ENCODE measurements around the gene SKAP2. TPM values are rescaled to one million over a fixed set of nuclear protein-coding genes. Genes with fewer than 3 reads are reported as not detected.

The SKAP2 gene
- total RNA-seq, 1 donor: 19.5 TPM

DNA sequence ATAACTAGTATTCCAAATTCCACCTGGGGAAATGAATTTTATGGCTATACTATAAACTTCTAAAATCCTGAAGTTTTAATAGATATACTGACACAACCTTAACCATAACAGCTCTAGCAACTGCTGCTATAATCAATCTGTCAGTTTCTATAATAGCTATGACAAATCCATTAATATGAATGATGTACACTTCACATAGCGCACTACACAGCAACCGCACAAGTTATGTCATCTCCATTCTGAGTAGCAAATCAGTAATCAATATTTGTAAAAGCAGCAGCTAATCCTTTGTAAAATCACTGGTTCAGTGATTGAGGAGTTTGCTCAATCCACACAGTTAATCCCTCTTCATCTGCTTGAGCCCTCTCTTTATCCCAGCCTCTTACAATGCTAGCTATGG lies 105.3 kb downstream of the SKAP2 start:
- Histone ChIP-seq H3K27me3 (ENCODE audit: insufficient read depth, low read length) (no peaks in the 10 kb centered on the region), H3K4me3 (ENCODE audit: insufficient read depth, low read length) (no peak overlapping the region), H3K4me1 (ENCODE audit: insufficient read depth, low read length) (no peaks in the 10 kb centered on the region), H3K9me3 (ENCODE audit: low read depth, low read length) (no peaks in the 10 kb centered on the region), H3K27ac (ENCODE audit: low read depth, low read length) (no peak overlapping the region), H3K79me2 (ENCODE audit: insufficient read depth, low read length) (no peaks in the 10 kb centered on the region), H4K20me1 (ENCODE audit: insufficient read depth, low read length) (no peaks in the 10 kb centered on the region), H2AFZ (ENCODE audit: low read length) (no peak overlapping the region), H3K36me3 (ENCODE audit: insufficient read depth, low read length) (no peaks in the 10 kb centered on the region), H3K4me2 (ENCODE audit: insufficient read depth, low read length) (no peak overlapping the region)
- DNase-seq (ENCODE audit: insufficient read length, low spot score, missing footprints): no peak
- no peak for TF ChIP-seq CTCF (IDR thresholded peaks at IDR 0.05; ENCODE audit: extremely low read depth, low read depth, low read length)

DNA sequence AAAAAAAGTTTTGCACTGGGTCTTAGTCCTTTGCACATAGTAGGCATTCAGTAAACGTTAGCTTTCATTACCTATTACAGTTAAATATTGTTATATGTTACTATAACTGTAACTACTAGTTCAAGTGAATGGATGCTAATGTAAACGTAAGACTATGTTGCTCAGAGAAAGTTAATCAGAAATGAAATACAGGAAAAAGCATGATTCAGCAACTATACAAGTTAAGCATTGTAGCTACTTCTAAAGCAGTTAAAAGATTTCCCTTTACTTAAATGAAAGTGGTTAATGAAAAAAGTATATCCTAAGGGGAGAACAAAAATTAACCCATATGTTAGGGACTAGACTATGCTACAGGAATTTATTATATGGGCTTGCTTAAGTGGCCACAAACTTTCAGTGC lies 121.2 kb downstream of the SKAP2 start:
- no peak overlapping the region for H3K4me3 ChIP-seq (ENCODE audit: insufficient read depth, low read length)
- no peak for DNase-seq (ENCODE audit: insufficient read length, low spot score, missing footprints)
- no peak for TF ChIP-seq CTCF (IDR thresholded peaks at IDR 0.05; ENCODE audit: extremely low read depth, low read depth, low read length)
- no peak overlapping the region for H3K27ac ChIP-seq (ENCODE audit: low read depth, low read length)
- H3K4me2 ChIP-seq (ENCODE audit: insufficient read depth, low read length): no peak overlapping the region
- no peaks in the 10 kb centered on the region for H3K4me1 ChIP-seq (ENCODE audit: insufficient read depth, low read length)
- H2AFZ ChIP-seq (ENCODE audit: low read length): no peak overlapping the region
- H3K9me3 ChIP-seq (ENCODE audit: low read depth, low read length): no peaks in the 10 kb centered on the region
- H3K36me3 ChIP-seq (ENCODE audit: insufficient read depth, low read length): no peaks in the 10 kb centered on the region
- H4K20me1 ChIP-seq (ENCODE audit: insufficient read depth, low read length): no peaks in the 10 kb centered on the region
- no peaks in the 10 kb centered on the region for H3K79me2 ChIP-seq (ENCODE audit: insufficient read depth, low read length)
- no peaks in the 10 kb centered on the region for H3K27me3 ChIP-seq (ENCODE audit: insufficient read depth, low read length)

DNA sequence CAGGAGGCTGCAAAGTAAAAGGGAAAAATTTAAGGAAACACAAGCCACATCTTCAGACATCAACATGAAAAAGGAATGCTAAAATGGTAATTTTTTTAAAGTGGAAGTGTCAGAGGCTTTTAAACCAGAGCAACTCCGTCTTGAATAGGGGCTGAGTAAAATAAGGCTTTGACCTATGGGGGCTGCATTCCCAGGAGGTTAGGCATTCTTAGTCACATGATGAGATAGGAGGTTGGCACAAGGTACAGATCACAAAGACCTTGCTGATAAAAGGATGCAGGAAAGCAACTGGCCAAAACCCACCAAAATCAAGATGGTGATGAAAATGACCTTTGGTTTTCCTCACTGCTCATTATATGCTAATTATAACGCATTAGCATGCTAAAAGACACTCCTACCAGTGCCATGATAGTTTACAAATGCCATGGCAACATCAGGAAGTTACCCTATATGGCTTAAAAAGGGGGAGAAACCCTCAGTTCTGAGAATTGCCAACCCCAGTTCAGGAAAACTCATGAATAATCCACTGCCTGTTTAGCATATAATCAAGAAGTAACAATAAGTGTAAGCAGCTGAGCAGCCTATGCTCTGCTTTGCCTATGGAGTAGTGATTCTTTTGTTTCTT lies 128.3 kb downstream of the SKAP2 start:
- Histone ChIP-seq H3K9me3 (ENCODE audit: low read depth, low read length) (no peaks in the 10 kb centered on the region), H3K27me3 (ENCODE audit: insufficient read depth, low read length) (no peaks in the 10 kb centered on the region), H3K36me3 (ENCODE audit: insufficient read depth, low read length) (no peaks in the 10 kb centered on the region), H3K4me2 (ENCODE audit: insufficient read depth, low read length) (no peak overlapping the region), H2AFZ (ENCODE audit: low read length) (no peak overlapping the region), H3K79me2 (ENCODE audit: insufficient read depth, low read length) (no peaks in the 10 kb centered on the region), H3K4me1 (ENCODE audit: insufficient read depth, low read length) (no peaks in the 10 kb centered on the region), H3K27ac (ENCODE audit: low read depth, low read length) (no peak overlapping the region), H3K4me3 (ENCODE audit: insufficient read depth, low read length) (no peak overlapping the region), H4K20me1 (ENCODE audit: insufficient read depth, low read length) (no peaks in the 10 kb centered on the region)
- DNase-seq (ENCODE audit: insufficient read length, low spot score, missing footprints): no peak
- TF ChIP-seq CTCF (IDR thresholded peaks at IDR 0.05; ENCODE audit: extremely low read depth, low read depth, low read length): no peak

DNA sequence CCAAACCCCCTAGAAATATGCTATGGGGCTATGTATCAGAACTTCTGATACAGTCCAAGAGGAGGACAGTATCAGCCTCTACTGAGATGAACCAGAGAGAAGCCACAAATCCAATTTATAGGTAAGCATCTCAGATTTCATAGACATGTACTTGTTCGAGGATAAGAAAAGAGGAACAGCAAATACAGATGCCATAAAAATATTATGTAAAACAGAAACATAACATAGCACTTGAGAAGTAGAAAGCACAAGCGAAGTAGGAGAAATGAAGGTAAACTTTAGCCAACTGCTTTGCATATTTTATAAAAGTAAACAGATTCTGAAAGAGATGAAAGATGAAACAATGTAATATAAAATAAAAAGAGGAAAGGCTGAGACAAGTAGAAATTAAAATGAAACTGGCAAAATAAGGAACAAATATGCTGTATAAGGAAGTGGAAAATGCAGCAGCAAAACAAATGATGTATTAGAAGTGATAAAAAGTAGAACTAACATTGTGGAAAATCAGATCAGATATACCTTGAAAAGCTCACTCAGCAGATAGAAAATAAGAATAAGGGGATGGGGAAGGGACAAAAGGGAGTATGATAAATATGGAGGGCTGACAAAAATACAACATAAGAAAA lies 135.1 kb downstream of the SKAP2 start:
- H3K36me3 ChIP-seq (ENCODE audit: insufficient read depth, low read length): no peaks in the 10 kb centered on the region
- H3K27ac ChIP-seq (ENCODE audit: low read depth, low read length): no peak overlapping the region
- H3K4me2 ChIP-seq (ENCODE audit: insufficient read depth, low read length): no peak overlapping the region
- H3K9me3 ChIP-seq (ENCODE audit: low read depth, low read length): no peaks in the 10 kb centered on the region
- no peaks in the 10 kb centered on the region for H4K20me1 ChIP-seq (ENCODE audit: insufficient read depth, low read length)
- no peaks in the 10 kb centered on the region for H3K4me1 ChIP-seq (ENCODE audit: insufficient read depth, low read length)
- no peak overlapping the region for H2AFZ ChIP-seq (ENCODE audit: low read length)
- no peaks in the 10 kb centered on the region for H3K27me3 ChIP-seq (ENCODE audit: insufficient read depth, low read length)
- TF ChIP-seq CTCF (IDR thresholded peaks at IDR 0.05; ENCODE audit: extremely low read depth, low read depth, low read length): no peak
- H3K4me3 ChIP-seq (ENCODE audit: insufficient read depth, low read length): no peak overlapping the region
- H3K79me2 ChIP-seq (ENCODE audit: insufficient read depth, low read length): no peaks in the 10 kb centered on the region
- DNase-seq (ENCODE audit: insufficient read length, low spot score, missing footprints): no peak

All from osteoblast (primary cell).